IMR-90 (cell line): ENCODE data around the gene SLC35F3.
A peak's percentile ranks its signal among the peaks of the same experiment; 100 is the strongest.

Experiments
- CEBPB ChIP-seq: IDR thresholded peaks from 2 replicates; pipeline ENCODE4 v1.6.1; 2012; ENCODE audit warnings: low read depth, low read length, improper control_type of control experiment
- CTCF ChIP-seq: conservative IDR thresholded peaks from 2 replicates; pipeline ENCODE4 v1.5.1; 2012; ENCODE audit warnings: mild to moderate bottlenecking, low read depth, low read length, improper control_type of control experiment
- ELK1 ChIP-seq: fragments of 150-350 bp; IDR thresholded peaks from 2 replicates; pipeline ENCODE4 v1.6.1; 2016; ENCODE audit warnings: low read depth, mild to moderate bottlenecking, low read length, moderate library complexity, borderline replicate concordance
- MAFK ChIP-seq: IDR thresholded peaks from 2 replicates; pipeline ENCODE4 v1.6.1; 2012; ENCODE audit warnings: low read depth, low read length, improper control_type of control experiment
- POLR2A ChIP-seq: IDR thresholded peaks from 2 replicates; pipeline ENCODE4 v1.6.1; 2012; ENCODE audit warnings: mild to moderate bottlenecking, low read depth, low read length
- RFX5 ChIP-seq: IDR thresholded peaks from 2 replicates; pipeline ENCODE4 v1.8.0; 2012; ENCODE audit warnings: low read depth, mild to moderate bottlenecking, low read length, moderate library complexity
- USF2 ChIP-seq: fragments of 150-350 bp; IDR thresholded peaks from 2 replicates; pipeline ENCODE4 v1.6.1; 2017; ENCODE audit warnings: mild to moderate bottlenecking, antibody characterized with exemption, low read length, low read depth

GRCh38 chr1:233936842-233937241 lies 32.4 kb downstream of the SLC35F3 start:
- TF ChIP-seq CTCF (no peak), CEBPB (no peak), USF2 (no peak), MAFK (0 out of 2 replicates have a peak, but pooled peaks have one; percentile 2), ELK1 (no peak), RFX5 (no peak), POLR2A (no peak)
